Skin of body (tissue), 2 donors: Measurements from ENCODE around the gene SIRT2. TPM values are rescaled to one million over a fixed set of nuclear protein-coding genes. Genes with fewer than 3 reads are reported as not detected.
"Not testable (repeated sequence)": the region's sequence is repeated elsewhere in the genome, so short reads cannot be mapped to it uniquely, and the experiment has no call there.

Experiments used
- DNase-seq: peaks from one replicate; lab custom pipeline; 2025; lab: John Stamatoyannopoulos, UW
- total RNA-seq: library from RNA; depleted of rRNA; stranded (reverse); fragments of >200 nt; gene quantifications from one replicate; pipeline ENCODE4 v1.2.3, GENCODE V29; 2014

Gene SIRT2
- total RNA-seq, 1 donor from 2014 or later, result 46.1 TPM

DNA sequence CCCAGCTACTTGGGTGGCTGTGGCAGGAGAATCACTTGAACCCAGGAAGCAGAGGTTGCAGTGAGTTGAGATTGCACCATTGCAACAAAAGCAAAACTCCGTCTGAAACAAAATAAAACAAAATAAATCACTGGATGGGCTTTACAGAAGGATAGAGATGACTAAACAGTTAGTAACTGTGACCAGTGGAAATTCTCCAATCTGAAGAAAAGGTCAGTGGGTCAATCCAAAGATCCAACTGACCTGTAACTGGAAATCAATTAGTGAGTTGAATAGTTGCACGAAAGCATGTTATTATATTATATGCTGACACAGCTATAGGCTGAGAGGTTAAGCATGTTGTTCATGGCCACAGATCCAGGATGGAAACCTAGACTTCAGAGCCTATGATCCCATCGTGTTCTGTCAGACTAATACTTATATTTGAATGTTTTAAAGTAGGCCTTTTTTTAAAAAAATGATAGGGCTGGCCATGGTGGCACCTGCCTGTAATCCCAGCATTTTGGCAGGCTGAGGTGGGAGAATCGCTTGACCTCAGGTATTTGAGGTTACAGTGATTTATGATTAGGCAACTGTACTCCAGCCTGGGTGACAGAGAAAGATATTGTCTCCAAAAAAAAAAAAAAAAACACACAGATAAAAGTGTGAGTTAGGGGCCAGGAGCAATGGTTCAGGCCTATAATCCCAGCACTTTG, 69.2 kb downstream of the SIRT2 start:
- DNase-seq, result no peak

DNA sequence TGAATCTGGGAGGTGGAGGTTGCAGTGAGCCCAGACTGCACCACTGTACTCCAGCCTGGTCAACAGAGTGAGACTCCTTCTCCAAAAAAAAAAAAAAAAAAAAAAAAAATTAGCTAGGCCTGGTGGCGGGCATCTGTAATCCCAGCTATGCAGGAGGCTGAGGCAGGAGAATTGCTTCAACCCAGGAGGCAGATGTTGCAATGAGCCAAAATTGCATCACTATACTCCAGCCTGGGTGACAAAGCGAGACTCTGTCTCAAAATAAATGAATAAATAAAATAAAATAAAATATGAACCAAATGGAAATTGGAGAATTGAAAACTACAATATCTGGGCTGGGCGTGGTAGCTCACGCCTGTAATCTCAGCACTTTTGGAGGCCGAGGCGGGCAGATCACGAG, 70.2 kb downstream of the SIRT2 start:
- DNase-seq, result not testable (repeated sequence)

Other genes with a start within 250 kb of the SIRT2 start
- 6.0 TPM for gene CAPN12, start 155.1 kb downstream of the SIRT2 start, total RNA-seq
- 102 TPM for gene LGALS7, start 126.1 kb downstream of the SIRT2 start, total RNA-seq
- gene LGALS7B, start 110.4 kb downstream of the SIRT2 start, total RNA-seq, result 285 TPM
- gene LGALS4, start 86.7 kb downstream of the SIRT2 start, total RNA-seq, result 1.3 TPM
- 50.1 TPM for gene ECH1, start 67.8 kb downstream of the SIRT2 start, total RNA-seq
- gene HNRNPL, start 49.6 kb downstream of the SIRT2 start, total RNA-seq, result 205 TPM
- gene RINL, start 21.3 kb downstream of the SIRT2 start, total RNA-seq, result 4.6 TPM
- 5.0 TPM for gene NFKBIB, start 351 bp upstream of the SIRT2 start, total RNA-seq
- gene CCER2, start 12.6 kb upstream of the SIRT2 start, total RNA-seq, result 3.6 TPM
- 7.0 TPM for gene SARS2, start 31.1 kb upstream of the SIRT2 start, total RNA-seq
- gene MRPS12, start 31.3 kb upstream of the SIRT2 start, total RNA-seq, result 14.5 TPM
- gene FBXO17, start 76.1 kb upstream of the SIRT2 start, total RNA-seq, result 19.9 TPM
- 4.7 TPM for gene FBXO27, start 132.9 kb upstream of the SIRT2 start, total RNA-seq
- gene ACP7, start 184.8 kb upstream of the SIRT2 start, total RNA-seq, result 5.2 TPM
- gene PAK4, start 226.2 kb upstream of the SIRT2 start, total RNA-seq, result 8.8 TPM